A549 (cell line): Measurements from ENCODE around the gene EIF4G1. TPM values are rescaled to one million over a fixed set of nuclear protein-coding genes. Genes with fewer than 3 reads are reported as not detected.

Experiments used
- ATAC-seq, 2 experiments: fragments of 200-7000 bp in 1 of 2; fragments of >200 bp in 1 of 2; cut with Nextera tagmentation in 1 of 2; cut with Tn5 transposase in 1 of 2; 3 replicates each; pipeline versions ENCODE4 v1.8.0 to v1.9.1; 2018 to 2020; ENCODE audit warnings: mild to moderate bottlenecking in 1 of 2, moderate library complexity in 1 of 2
- CTCF ChIA-PET: fragments of 300-600 bp; sonication (Branson Sonifier 250); formaldehyde crosslinking; extraction: SDS; loops from one replicate; lab custom pipeline; 2021; ENCODE audit warnings: antibody characterized with exemption, inconsistent platforms; lab: Yijun Ruan, JAX
- POLR2A ChIA-PET: fragments of 350-600 bp; formaldehyde crosslinking; extraction: SDS; loops from one replicate; lab custom pipeline; 2021; ENCODE audit warnings: antibody characterized with exemption, inconsistent platforms; lab: Yijun Ruan, JAX
- DNase-seq, 2 experiments: peaks; one replicate each; pipeline versions ENCODE4 v3.0.0 to v3.0.0-alpha.2; 2011 to 2016; ENCODE audit warnings: low read depth in 1 of 2, low spot score in 1 of 2
- FAIRE-seq: peaks from 2 replicates; lab custom pipeline; 2011; peaks lifted over from hg19 to GRCh38; lab: Jason Lieb, UNC
- H3K27ac ChIP-seq, 2 experiments: fragments of >200 bp; sonication (Bioruptor Twin); formaldehyde crosslinking; 3 replicates each; pipeline ENCODE4 v1.5.1; 2016 to 2017
- H3K4me1 ChIP-seq: fragments of >200 bp; sonication (Bioruptor Twin); formaldehyde crosslinking; 3 replicates; pipeline ENCODE4 v1.6.1; 2016
- H3K4me2 ChIP-seq: fragments of >200 bp; sonication (Bioruptor Twin); formaldehyde crosslinking; 3 replicates; pipeline ENCODE4 v1.6.1; 2016
- H3K4me3 ChIP-seq: fragments of >200 bp; sonication (Bioruptor Twin); formaldehyde crosslinking; 3 replicates; pipeline ENCODE4 v1.5.1; 2016
- H3K9me3 ChIP-seq: fragments of >200 bp; sonication (Bioruptor Twin); formaldehyde crosslinking; 3 replicates; pipeline ENCODE4 v1.6.1; 2016
- BHLHE40 ChIP-seq: IDR thresholded peaks from 2 replicates; pipeline ENCODE4 v1.6.1; 2012; ENCODE audit warnings: low read depth, low read length, inconsistent platforms
- CEBPB ChIP-seq, 2 experiments: fragments of >200 bp in 1 of 2; sonication (Bioruptor Twin) in 1 of 2; formaldehyde crosslinking in 1 of 2; IDR thresholded peaks; 2 replicates each; pipeline ENCODE4 v1.6.1; 2012 to 2016
- FOSB ChIP-seq: fragments of 250-450 bp; sonication (Bioruptor Pico); IDR thresholded peaks from 2 replicates; pipeline ENCODE4 v1.5.0; 2020; ENCODE audit warnings: mild to moderate bottlenecking, moderate library complexity
- HEYL ChIP-seq: fragments of 250-450 bp; sonication (Bioruptor Pico); IDR thresholded peaks from 2 replicates; pipeline ENCODE4 v1.8.0; 2021; ENCODE audit warnings: mild to moderate bottlenecking, moderate library complexity
- HOXB13 ChIP-seq: fragments of 250-450 bp; sonication (Bioruptor Pico); IDR thresholded peaks from 2 replicates; pipeline ENCODE4 v1.5.0; 2020; ENCODE audit warnings: low read depth, mild to moderate bottlenecking, moderate library complexity
- KDM1A ChIP-seq: fragments of 200-600 bp; sonication (generic); IDR thresholded peaks from 2 replicates; pipeline ENCODE4 v1.6.1; 2016; ENCODE audit warnings: low read depth, mild to moderate bottlenecking
- KDM5A ChIP-seq: fragments of 200-600 bp; sonication (generic); IDR thresholded peaks from 2 replicates; pipeline ENCODE4 v1.6.1; 2016; ENCODE audit warnings: antibody characterized with exemption, mild to moderate bottlenecking
- MAX ChIP-seq: IDR thresholded peaks from 2 replicates; pipeline ENCODE4 v1.6.1; 2012
- NPAS2 ChIP-seq: fragments of 250-450 bp; sonication (Bioruptor Pico); IDR thresholded peaks from 2 replicates; pipeline ENCODE4 v1.8.0; 2022; ENCODE audit warnings: mild to moderate bottlenecking, moderate library complexity, borderline replicate concordance
- NR3C1 ChIP-seq: fragments of >200 bp; sonication (Bioruptor Twin); formaldehyde crosslinking; IDR thresholded peaks from 3 replicates; pipeline ENCODE4 v1.6.1; 2017
- POLR2A ChIP-seq: IDR thresholded peaks from 2 replicates; pipeline ENCODE4 v1.6.1; 2012; ENCODE audit warnings: mild to moderate bottlenecking, low read length
- RCOR1 ChIP-seq: fragments of 150-350 bp; IDR thresholded peaks from 2 replicates; pipeline ENCODE4 v1.6.1; 2014; ENCODE audit warnings: antibody characterized with exemption, low read length, low read depth
- RFX5 ChIP-seq: fragments of 450-650 bp; IDR thresholded peaks from 2 replicates; pipeline ENCODE4 v1.7.1; 2014; ENCODE audit warnings: antibody characterized with exemption, mild to moderate bottlenecking, moderate library complexity
- TP53 ChIP-seq: fragments of 250-450 bp; sonication (Bioruptor Pico); IDR thresholded peaks from 2 replicates; pipeline ENCODE4 v1.5.0; 2021; ENCODE audit warnings: mild to moderate bottlenecking, moderate library complexity
- USF2 ChIP-seq: fragments of 450-650 bp; IDR thresholded peaks from 2 replicates; pipeline ENCODE4 v1.6.1; 2014; ENCODE audit warnings: antibody characterized with exemption
- ZC3H11A ChIP-seq: fragments of 450-650 bp; IDR thresholded peaks from 2 replicates; pipeline ENCODE4 v1.6.1; 2014; ENCODE audit warnings: antibody characterized with exemption, mild to moderate bottlenecking
- WGBS: methylation state at CpG from one replicate; pipeline ENCODE4 v1.1.6; 2017; ENCODE audit errors: missing lambda C conversion rate; 5-methylcytosine and 5-hydroxymethylcytosine counted together
- polyA plus RNA-seq, 4 experiments: library from polyadenylated mRNA; depleted of rRNA in 3 of 4; stranded (reverse); fragments of >200 nt; fragmentation: RNase III in 1 of 4; extraction: RNeasy Plus Mini Kit Qiagen cat#74134 plus additional on column Dnase treatment in 1 of 4; gene quantifications; 2 replicates in 3 of 4; 3 replicates in 1 of 4; pipeline ENCODE4 v1.2.3, GENCODE V29; 2011 to 2017
- TF ChIP-seq, protein P1 (sequence below): fragments of >200 bp; sonication (Bioruptor Twin); formaldehyde crosslinking; IDR thresholded peaks from 3 replicates; pipeline ENCODE4 v1.6.1; 2016
- TF ChIP-seq, protein P2 (sequence below): fragments of 200-600 bp; sonication (generic); IDR thresholded peaks from 2 replicates; pipeline ENCODE4 v1.6.1; 2016; ENCODE audit warnings: antibody characterized with exemption, mild to moderate bottlenecking, moderate library complexity
- TF ChIP-seq, protein P3 (sequence below): fragments of >200 bp; sonication (Bioruptor Twin); formaldehyde crosslinking; IDR thresholded peaks from 3 replicates; pipeline ENCODE4 v1.5.1; 2016

EIF4G1 gene
- polyA plus RNA-seq, 2 of the 4 experiments (the other 2 are of a cell fraction), result 152 to 248 TPM

- TF ChIP-seq MAX, result no peak
Measured at GRCh38 chr3:184366619-184367289, 52.3 kb downstream of the EIF4G1 start (continued).

DNA sequence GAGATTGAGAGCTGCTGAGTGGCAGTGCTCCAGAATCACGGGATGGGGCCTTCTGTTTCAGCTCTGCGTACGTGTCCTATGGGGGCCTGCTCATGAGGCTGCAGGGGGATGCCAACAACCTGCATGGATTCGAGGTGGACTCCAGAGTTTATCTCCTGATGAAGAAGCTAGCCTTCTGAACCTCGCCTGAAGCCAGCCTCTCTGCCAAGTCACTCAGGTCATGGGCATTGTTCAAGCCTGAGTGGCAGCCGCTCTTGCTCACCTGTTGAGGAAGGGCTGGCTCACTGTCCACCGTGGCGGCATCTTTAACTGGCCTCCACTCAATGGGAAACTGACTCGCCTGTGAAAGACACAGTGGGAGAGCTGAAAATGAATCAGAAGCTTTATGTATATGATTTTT, 53.7 kb downstream of the EIF4G1 start:
- ATAC-seq (no peak), FAIRE-seq (no peak), DNase-seq (no peak)
- POLR2A ChIA-PET, result no interaction called here
- peaks cover 18% of the 10 kb centered on the region; the same call in 2 of the 3 replicates for H3K4me1 ChIP-seq
- H3K4me3 ChIP-seq, result no peak overlapping the region
- no peak overlapping the region for H3K27ac ChIP-seq
- TF ChIP-seq TP53 (CRISPR knock-in tag) (no peak), ZC3H11A (no peak), KDM1A (no peak), FOSB (CRISPR knock-in tag) (no peak), POLR2A (no peak), BHLHE40 (no peak), NPAS2 (CRISPR knock-in tag) (no peak), MAX (no peak), RCOR1 (no peak), HOXB13 (CRISPR knock-in tag) (no peak), CEBPB (IDR thresholded peaks at IDR 0.05) (no peak), NR3C1 (no peak), HEYL (no peak), USF2 (no peak), KDM5A (no peak), RFX5 (no peak)
- TF ChIP-seq, protein P1, sequence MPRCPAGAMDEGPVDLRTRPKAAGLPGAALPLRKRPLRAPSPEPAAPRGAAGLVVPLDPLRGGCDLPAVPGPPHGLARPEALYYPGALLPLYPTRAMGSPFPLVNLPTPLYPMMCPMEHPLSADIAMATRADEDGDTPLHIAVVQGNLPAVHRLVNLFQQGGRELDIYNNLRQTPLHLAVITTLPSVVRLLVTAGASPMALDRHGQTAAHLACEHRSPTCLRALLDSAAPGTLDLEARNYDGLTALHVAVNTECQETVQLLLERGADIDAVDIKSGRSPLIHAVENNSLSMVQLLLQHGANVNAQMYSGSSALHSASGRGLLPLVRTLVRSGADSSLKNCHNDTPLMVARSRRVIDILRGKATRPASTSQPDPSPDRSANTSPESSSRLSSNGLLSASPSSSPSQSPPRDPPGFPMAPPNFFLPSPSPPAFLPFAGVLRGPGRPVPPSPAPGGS, result no peak
- TF ChIP-seq, protein P2, sequence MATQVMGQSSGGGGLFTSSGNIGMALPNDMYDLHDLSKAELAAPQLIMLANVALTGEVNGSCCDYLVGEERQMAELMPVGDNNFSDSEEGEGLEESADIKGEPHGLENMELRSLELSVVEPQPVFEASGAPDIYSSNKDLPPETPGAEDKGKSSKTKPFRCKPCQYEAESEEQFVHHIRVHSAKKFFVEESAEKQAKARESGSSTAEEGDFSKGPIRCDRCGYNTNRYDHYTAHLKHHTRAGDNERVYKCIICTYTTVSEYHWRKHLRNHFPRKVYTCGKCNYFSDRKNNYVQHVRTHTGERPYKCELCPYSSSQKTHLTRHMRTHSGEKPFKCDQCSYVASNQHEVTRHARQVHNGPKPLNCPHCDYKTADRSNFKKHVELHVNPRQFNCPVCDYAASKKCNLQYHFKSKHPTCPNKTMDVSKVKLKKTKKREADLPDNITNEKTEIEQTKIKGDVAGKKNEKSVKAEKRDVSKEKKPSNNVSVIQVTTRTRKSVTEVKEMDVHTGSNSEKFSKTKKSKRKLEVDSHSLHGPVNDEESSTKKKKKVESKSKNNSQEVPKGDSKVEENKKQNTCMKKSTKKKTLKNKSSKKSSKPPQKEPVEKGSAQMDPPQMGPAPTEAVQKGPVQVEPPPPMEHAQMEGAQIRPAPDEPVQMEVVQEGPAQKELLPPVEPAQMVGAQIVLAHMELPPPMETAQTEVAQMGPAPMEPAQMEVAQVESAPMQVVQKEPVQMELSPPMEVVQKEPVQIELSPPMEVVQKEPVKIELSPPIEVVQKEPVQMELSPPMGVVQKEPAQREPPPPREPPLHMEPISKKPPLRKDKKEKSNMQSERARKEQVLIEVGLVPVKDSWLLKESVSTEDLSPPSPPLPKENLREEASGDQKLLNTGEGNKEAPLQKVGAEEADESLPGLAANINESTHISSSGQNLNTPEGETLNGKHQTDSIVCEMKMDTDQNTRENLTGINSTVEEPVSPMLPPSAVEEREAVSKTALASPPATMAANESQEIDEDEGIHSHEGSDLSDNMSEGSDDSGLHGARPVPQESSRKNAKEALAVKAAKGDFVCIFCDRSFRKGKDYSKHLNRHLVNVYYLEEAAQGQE, result no peak
- TF ChIP-seq, protein P3, sequence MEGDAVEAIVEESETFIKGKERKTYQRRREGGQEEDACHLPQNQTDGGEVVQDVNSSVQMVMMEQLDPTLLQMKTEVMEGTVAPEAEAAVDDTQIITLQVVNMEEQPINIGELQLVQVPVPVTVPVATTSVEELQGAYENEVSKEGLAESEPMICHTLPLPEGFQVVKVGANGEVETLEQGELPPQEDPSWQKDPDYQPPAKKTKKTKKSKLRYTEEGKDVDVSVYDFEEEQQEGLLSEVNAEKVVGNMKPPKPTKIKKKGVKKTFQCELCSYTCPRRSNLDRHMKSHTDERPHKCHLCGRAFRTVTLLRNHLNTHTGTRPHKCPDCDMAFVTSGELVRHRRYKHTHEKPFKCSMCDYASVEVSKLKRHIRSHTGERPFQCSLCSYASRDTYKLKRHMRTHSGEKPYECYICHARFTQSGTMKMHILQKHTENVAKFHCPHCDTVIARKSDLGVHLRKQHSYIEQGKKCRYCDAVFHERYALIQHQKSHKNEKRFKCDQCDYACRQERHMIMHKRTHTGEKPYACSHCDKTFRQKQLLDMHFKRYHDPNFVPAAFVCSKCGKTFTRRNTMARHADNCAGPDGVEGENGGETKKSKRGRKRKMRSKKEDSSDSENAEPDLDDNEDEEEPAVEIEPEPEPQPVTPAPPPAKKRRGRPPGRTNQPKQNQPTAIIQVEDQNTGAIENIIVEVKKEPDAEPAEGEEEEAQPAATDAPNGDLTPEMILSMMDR, result no peak
- no peaks in the 10 kb centered on the region for H3K9me3 ChIP-seq
- H3K4me2 ChIP-seq, result no peak overlapping the region
- CTCF ChIA-PET, result interaction anchor here (0.8 to 13.6 kb wide), 9 partner anchors 11 to 193 kb away, joined by 3 to 171 read pairs (median 4); partner anchors contain the start of gene EPHB3
- 95% methylated on average over 9 of the region's 9 CpGs for WGBS
